ENCODE measurements around the gene TTLL11.

The TTLL11 gene

DNA sequence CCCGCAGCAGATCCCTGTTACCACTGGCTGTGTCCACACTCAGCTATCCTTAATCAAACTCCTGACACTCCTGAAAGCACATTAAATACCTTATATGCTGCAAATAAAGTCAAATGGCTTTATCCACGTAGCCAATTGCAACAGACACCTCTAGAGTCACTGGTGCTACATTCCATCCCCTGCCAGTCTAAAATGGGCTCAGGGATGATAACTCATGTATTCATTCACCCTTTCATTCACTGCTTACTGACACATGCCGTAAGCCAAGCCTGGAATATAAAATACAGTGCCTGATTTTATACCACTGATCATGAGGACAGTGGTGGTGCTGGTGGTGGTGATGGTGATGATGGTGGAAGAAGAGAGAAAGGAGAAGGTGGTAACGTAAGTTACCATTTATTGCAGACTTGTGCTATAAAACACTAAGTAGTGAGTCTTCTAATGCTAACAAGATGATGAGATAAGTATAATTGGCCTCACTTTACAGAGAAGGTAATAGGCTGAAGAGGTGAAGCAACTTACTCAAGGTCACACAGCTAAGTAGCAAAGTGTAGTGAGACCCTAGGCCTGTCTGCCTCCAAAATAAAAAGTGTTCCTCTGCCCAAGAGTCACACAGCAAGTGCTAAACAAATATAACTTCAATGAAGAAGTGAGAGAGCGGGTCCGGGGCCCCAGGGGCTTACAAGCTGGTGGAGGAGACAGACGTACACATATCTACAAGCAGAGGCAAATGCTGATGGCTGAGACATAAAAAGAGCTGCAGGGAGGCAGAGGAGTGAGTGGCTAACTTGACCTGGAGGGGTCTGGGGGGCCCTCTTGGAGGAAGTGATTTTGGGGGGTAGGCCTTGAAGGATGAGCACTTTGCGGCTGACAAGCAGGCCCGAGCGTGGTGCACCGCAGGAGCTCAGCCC lies 1.2 kb downstream of the TTLL11 start:
- CTCF ChIA-PET = interaction anchor here (0.6 to 4.9 kb wide), 7 partner anchors 6 to 719 kb away, joined by 3 to 38 read pairs (median 4); no protein-coding TSS in a partner anchor
- no peak for DNase-seq (ENCODE audit: extremely low spot score)
- POLR2A ChIA-PET = interaction anchor here (0.6 kb wide), 1 partner anchor 77 kb away, joined by 3 read pairs; no protein-coding TSS in a partner anchor
- TF ChIP-seq, protein P1, sequence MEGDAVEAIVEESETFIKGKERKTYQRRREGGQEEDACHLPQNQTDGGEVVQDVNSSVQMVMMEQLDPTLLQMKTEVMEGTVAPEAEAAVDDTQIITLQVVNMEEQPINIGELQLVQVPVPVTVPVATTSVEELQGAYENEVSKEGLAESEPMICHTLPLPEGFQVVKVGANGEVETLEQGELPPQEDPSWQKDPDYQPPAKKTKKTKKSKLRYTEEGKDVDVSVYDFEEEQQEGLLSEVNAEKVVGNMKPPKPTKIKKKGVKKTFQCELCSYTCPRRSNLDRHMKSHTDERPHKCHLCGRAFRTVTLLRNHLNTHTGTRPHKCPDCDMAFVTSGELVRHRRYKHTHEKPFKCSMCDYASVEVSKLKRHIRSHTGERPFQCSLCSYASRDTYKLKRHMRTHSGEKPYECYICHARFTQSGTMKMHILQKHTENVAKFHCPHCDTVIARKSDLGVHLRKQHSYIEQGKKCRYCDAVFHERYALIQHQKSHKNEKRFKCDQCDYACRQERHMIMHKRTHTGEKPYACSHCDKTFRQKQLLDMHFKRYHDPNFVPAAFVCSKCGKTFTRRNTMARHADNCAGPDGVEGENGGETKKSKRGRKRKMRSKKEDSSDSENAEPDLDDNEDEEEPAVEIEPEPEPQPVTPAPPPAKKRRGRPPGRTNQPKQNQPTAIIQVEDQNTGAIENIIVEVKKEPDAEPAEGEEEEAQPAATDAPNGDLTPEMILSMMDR (IDR thresholded peaks at IDR 0.05; ENCODE audit: control extremely low read depth, extremely low read depth, low read depth, missing control alignments) = no peak

DNA sequence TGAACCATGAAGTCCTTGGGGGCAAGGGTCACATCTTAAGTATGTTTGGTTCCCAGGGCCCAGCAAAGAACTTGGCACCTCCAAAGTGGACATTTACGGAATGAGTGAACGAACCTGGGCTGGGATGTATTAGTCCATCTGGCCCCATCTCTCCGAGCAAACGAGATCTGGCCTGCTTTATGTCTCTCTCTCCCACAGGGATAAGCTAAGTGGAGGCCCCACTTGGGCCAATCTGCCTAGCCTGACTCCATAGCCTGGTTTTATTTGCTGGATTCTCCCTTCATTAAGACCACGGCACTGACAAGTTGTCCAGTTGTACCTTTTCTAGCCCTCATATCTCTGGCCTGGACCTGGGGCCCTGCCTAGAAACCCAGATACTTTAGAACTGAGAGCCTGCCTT lies 2.1 kb downstream of the TTLL11 start:
- TF ChIP-seq, protein P1 (IDR thresholded peaks at IDR 0.05; ENCODE audit: control extremely low read depth, extremely low read depth, low read depth, missing control alignments) = no peak
- ChIA-PET POLR2A (no interaction called here), CTCF (interaction anchor here (4.9 kb wide), 1 partner anchor 7 kb away, joined by 38 read pairs; no protein-coding TSS in a partner anchor)
- DNase-seq (ENCODE audit: extremely low spot score) = no peak

DNA sequence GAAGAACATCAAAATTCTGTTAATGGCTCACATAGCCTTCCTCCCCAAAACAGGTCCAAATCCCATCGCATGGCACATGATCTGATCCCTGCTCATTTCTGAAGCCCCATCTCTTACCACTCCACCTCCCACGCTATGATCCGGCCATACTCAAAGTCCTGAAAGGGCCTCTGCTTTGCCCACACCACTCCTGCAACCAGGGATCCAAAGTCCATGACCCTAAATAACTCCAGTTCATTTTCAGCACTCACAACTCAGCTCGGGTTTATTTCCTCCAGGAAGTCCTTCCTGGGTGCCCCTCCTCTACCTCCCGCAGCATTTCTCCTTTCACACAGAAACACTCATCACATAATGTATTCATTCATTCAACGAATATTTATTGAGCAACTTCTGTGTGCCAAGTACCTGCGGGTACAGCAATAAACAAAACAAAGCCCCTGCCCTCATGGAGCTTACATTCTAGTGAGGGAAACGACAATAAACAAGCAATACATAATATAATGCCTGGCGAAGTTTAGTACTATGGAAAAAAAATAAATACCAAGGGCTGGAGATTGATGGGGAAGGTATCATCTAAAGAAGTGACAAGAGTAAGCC lies 2.7 kb downstream of the TTLL11 start:
- DNase-seq (ENCODE audit: extremely low spot score) = no peak
- ChIA-PET CTCF (interaction anchor here (4.9 kb wide), 1 partner anchor 8 kb away, joined by 38 read pairs; no protein-coding TSS in a partner anchor), POLR2A (no interaction called here)
- TF ChIP-seq, protein P1 (IDR thresholded peaks at IDR 0.05; ENCODE audit: control extremely low read depth, extremely low read depth, low read depth, missing control alignments) = no peak

DNA sequence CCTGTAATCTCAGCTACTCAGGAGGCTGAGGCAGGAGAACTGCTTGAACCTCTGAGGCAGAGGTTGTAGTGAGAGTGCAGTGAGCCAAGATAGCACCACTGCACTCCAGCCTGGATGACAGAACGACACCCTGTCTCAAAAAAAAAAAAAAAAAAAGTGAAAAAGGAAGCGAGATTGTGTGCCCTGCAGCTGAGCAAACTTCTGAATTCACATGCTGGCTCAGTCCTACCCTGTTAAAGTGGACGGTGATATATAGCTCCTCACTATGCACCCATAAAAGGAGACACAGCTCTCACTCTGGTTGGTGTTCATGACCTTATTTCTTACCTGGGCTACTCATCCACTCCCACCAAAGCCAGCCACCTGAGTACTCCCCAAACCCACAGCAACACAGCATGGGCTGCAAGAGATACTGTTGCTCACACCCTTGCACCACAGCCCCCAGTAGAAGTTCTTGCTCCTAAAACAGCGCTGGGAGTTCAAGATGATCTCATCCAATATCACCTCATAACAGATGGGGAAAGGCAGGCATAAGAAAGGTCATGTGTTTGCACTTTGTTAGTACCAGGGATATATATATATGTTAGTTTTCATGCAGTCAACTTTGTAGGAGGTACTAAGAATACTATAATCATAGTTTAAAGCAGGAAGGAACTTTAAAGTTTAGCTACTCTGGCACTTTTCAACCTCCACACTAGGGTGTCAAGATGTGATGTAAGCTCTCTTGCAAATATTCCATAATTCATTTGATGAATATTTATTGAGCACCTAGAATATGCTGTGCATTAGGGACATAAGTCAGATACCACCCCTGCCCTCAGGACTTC lies 4.0 kb downstream of the TTLL11 start:
- TF ChIP-seq, protein P1 (IDR thresholded peaks at IDR 0.05; ENCODE audit: control extremely low read depth, extremely low read depth, low read depth, missing control alignments) = no peak
- DNase-seq (ENCODE audit: extremely low spot score) = no peak
- ChIA-PET CTCF (interaction anchor here (0.9 to 4.9 kb wide), 9 partner anchors 8 to 402 kb away, joined by 3 to 38 read pairs (median 4); no protein-coding TSS in a partner anchor), POLR2A (no interaction called here)

DNA sequence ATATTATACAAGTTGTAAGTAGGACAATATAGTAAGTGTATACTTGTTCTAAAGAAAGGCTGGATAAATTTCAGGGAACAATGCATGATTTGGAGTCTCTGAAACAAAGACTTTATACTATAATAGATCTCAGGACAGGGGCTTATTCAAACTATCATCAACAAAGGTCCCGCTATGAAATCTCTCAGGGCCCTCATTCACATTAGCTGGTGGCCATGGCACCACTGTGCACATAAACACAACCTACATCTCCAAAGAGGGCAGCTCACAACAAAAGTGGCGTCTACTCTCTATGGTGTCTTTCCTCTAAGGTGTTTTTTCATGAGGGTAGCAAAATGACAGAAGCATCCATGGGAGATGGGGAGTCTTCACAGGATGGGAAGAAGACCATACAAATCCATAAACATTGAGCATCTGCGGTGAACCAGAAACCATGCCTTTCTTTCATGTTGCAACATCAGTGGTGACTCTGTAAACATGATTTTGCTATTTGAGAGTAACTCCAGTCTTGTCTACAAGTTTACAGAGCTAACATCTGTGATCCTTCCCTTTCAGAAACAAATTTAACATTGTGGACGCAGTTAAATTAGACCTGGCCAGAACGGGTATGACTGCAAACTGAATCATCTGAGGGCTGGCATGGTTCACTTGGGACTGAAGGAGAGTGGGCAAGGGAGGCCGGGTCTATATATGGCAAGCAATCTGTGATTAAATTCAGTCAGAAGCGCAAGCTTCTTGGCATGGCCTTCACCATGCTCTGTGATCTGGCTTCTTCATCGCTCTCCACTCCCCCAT lies 5.5 kb downstream of the TTLL11 start:
- TF ChIP-seq, protein P1 (IDR thresholded peaks at IDR 0.05; ENCODE audit: control extremely low read depth, extremely low read depth, low read depth, missing control alignments) = no peak
- DNase-seq (ENCODE audit: extremely low spot score) = no peak
- ChIA-PET POLR2A (no interaction called here), CTCF (interaction anchor here (0.9 to 4.9 kb wide), 5 partner anchors 9 to 37 kb away, joined by 4 to 38 read pairs (median 6); no protein-coding TSS in a partner anchor)

Measured in GM10248 (cell line).